GM21737 (cell line): ENCODE results near the gene PLEKHG4B.

Experiments used
- ATAC-seq: cut with Tn5 transposase; IDR thresholded peaks from one replicate; pipeline ENCODE4 v1.9.1; 2021; ENCODE audit warnings: mild to moderate bottlenecking, moderate library complexity; ENCODE audit not compliant: unreplicated experiment

The PLEKHG4B gene

DNA sequence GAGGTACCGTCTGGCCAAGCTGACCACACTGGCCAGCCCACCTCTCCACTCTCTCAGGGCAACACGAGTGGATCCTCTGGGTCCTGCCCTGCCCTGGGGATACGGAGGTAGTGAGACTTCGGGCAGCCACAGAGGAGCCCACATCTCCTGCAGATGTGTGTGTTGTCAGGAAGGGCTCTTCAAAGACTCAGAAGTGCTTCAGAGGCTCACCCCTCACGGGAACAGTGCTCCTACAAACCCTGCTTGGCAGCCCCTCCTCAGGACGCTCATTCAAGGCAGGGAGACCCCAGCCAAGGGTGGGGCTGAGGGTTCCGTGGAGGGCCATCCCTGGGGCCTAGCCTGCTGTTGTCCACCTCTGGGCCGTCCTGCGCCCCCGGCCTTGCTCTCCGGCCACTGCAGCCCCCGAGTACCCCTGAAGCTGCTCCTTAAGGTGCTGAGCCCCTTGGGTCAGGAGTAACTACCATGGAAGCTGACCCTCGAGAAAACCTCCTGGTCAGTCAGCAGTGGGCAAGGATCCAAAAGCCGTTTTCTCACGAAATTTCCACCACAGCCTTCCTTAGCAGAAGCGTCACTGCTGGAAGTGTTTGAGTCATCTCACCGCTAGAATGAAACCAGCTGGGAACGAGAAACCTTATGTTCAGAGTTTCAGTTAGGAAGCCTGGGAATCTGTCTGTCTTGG is 76.2 kb downstream of the PLEKHG4B start:
- ATAC-seq, result no peak

- no peak for ATAC-seq
Measured at GRCh38 chr5:169071-169727, 77.2 kb downstream of the PLEKHG4B start.

- no peak for ATAC-seq
Measured at GRCh38 chr5:169728-170094, 77.7 kb downstream of the PLEKHG4B start.

DNA sequence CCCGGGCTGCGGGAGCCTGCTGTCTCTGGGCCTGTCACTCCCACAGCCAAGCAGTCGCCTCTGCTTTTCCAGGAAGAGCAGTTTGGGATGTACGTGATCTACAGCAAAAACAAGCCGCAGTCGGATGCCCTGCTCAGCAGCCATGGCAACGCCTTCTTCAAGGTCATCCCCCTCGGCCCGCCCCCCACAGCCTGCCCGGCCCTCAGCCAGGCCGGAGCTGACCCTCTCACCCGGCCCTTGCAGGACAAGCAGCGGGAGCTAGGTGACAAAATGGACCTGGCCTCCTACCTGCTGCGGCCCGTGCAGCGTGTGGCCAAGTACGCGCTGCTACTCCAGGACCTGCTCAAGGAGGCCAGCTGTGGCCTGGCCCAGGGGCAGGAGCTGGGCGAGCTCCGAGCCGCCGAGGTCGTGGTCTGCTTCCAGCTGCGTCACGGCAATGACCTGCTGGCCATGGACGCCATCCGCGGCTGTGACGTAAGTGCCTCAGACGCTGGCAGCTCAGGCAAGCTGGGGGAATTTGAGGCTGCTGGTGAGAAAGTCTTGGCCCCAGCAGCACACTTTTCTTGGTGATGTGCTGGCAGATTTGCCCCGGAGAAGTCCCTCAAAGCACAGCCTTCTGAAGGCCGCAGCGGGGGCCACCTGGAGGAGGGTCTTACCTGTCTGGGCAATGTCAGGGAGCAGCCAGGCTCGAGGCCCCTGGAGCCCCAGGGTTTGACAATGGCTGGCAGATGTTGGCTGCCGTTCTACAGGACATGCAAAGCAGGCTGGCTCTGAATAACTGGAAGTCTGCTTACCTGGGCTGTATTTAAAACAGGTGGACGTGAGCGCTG is 79.2 kb downstream of the PLEKHG4B start:
- ATAC-seq, result no peak

- no peak for ATAC-seq
Measured at GRCh38 chr5:171801-172331, 79.9 kb downstream of the PLEKHG4B start.

GRCh38 chr5:172421-172820 is 80.5 kb downstream of the PLEKHG4B start:
- ATAC-seq, result no peak

DNA sequence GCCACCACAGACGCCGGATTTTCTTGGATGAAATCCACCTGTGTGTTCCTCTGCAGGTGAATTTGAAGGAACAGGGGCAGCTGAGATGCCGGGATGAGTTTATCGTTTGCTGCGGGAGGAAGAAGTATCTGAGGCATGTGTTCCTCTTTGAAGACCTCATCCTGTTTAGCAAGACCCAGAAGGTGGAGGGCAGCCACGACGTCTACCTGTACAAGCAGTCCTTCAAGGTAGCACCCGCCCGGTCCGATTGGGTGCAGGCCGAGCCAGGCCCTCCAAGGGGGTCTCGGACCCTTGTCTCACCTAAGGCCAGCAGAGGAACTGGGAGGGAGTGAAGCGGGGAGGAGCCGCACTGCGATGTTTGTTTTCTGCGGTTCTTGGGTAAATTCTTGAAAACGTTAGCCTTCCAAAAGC is 80.9 kb downstream of the PLEKHG4B start:
- ATAC-seq, result no peak

GRCh38 chr5:173392-174290 is 81.7 kb downstream of the PLEKHG4B start:
- ATAC-seq, result no peak

- ATAC-seq, result no peak
Measured at GRCh38 chr5:174291-174600, 82.3 kb downstream of the PLEKHG4B start.

DNA sequence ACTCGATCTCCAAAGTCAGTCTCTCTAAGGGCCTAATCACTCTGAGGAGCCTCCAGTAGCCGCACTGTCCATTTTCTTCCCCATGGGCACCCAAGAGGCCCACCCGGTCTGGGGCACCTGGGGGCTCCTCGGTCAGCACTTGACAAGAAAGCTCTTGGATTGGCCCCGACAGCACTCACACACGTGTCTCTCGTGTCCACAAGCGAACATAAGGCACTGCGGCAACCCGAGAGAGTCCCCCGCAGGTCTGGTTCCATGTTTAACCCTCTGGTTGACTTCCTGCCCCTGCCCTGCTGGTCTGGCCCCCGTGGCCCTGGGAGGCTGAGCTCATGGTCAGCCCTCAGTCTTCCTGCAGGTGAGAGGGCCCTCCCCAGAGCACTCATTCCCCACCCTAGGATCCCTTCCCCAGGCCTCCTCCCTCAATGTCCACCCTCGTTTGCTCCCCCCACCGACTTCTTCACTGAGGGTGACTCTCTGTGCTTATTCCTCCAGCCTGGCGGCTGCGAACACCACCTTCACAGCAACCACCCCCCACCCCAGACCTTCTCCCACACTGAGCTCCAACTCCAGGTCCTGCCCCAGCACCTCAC is 83.0 kb downstream of the PLEKHG4B start:
- no peak for ATAC-seq

- no peak for ATAC-seq
Measured at GRCh38 chr5:176296-176823, 84.4 kb downstream of the PLEKHG4B start.

- no peak for ATAC-seq
Measured at GRCh38 chr5:178110-178509, 86.1 kb downstream of the PLEKHG4B start.

DNA sequence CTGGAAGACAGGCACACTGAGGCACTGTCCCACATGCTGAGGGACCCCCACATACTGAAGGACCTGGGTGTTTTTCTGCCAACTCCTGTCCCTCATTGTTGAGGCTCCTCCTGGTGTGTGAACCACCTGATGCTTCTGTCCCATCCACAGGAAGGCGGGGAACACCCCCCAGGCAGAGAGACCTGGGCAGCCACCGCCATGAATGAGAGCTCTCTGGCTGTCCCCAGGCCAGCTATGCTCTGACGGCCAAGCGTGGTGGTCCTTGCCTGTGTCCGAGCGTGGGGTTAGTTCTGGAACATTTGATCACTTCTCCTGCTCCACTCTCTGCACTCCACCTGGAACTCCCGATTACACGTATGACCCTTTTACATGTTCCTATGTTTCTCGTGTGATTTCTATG is 87.4 kb downstream of the PLEKHG4B start:
- no peak for ATAC-seq

GRCh38 chr5:180286-180918 is 88.4 kb downstream of the PLEKHG4B start:
- no peak for ATAC-seq

- no peak for ATAC-seq
Measured at GRCh38 chr5:181160-181559, 89.2 kb downstream of the PLEKHG4B start.

GRCh38 chr5:181566-181965 is 89.6 kb downstream of the PLEKHG4B start:
- no peak for ATAC-seq

GRCh38 chr5:182126-182525 is 90.2 kb downstream of the PLEKHG4B start:
- ATAC-seq, result no peak

DNA sequence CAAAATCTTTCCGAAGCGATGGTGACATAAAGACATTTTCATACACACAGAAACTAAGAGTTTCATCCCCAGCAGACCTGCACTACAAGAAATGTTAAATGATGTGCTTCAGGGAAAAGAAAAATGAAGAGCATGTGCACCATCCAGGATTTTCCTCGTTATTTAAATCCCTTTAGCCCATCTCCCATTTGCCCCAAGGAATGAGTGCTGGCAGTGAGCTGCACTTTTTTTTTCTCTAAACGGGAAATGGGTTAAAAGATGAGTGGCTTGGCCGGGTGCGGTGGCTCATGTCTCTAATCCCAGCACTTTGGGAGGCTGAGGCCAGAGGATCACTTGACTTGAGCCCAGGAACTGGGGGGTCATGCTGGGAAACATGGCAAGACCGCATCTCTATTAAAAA is 92.5 kb downstream of the PLEKHG4B start:
- no peak for ATAC-seq
